Skeletal muscle satellite cell (primary cell): ENCODE measurements around the gene FHDC1.

Experiments
- H3K27me3 ChIP-seq: 2 replicates; pipeline ENCODE4 v1.7.0; 2013; ENCODE audit warnings: low read length; ENCODE audit not compliant: control insufficient read depth, insufficient read depth
- H3K36me3 ChIP-seq: 2 replicates; pipeline ENCODE4 v1.7.0; 2013; ENCODE audit warnings: mild to moderate bottlenecking, control low read depth, low read length; ENCODE audit not compliant: insufficient read depth
- H3K4me1 ChIP-seq: 2 replicates; pipeline ENCODE4 v1.7.0; 2013; ENCODE audit warnings: low read length; ENCODE audit not compliant: control insufficient read depth, insufficient read depth
- H3K4me2 ChIP-seq: 2 replicates; pipeline ENCODE4 v1.7.0; 2013; ENCODE audit warnings: mild to moderate bottlenecking, low read length
- H3K4me3 ChIP-seq: 2 replicates; pipeline ENCODE4 v1.7.0; 2013; ENCODE audit warnings: low read length
- H3K9ac ChIP-seq: 2 replicates; pipeline ENCODE4 v1.7.0; 2013; ENCODE audit warnings: mild to moderate bottlenecking, low read depth, low read length, moderate library complexity
- H3K9me3 ChIP-seq: replicated peaks from 2 replicates; pipeline ENCODE4 v1.7.0; 2013; ENCODE audit warnings: mild to moderate bottlenecking, control low read depth, low read length

Gene FHDC1

GRCh38 chr4:152973629-152974467 lies 37.7 kb downstream of the FHDC1 start:
- H3K9me3 ChIP-seq, result no peaks in the 10 kb centered on the region
- H3K27me3 ChIP-seq, result peaks cover 7% of the 10 kb centered on the region
- no peak overlapping the region for H3K4me3 ChIP-seq
- no peaks in the 10 kb centered on the region for H3K36me3 ChIP-seq
- no peak overlapping the region for H3K9ac ChIP-seq
- no peak overlapping the region for H3K4me2 ChIP-seq
- H3K4me1 ChIP-seq, result peaks cover 7% of the 10 kb centered on the region

GRCh38 chr4:152974468-152975379 lies 38.6 kb downstream of the FHDC1 start:
- H3K4me3 ChIP-seq, result no peak overlapping the region
- no peak overlapping the region for H3K4me2 ChIP-seq
- H3K27me3 ChIP-seq, result peaks cover 7% of the 10 kb centered on the region
- H3K36me3 ChIP-seq, result no peaks in the 10 kb centered on the region
- H3K9ac ChIP-seq, result no peak overlapping the region
- H3K9me3 ChIP-seq, result no peaks in the 10 kb centered on the region
- H3K4me1 ChIP-seq, result peaks cover 7% of the 10 kb centered on the region

- H3K9ac ChIP-seq, result no peak overlapping the region
- H3K27me3 ChIP-seq, result peaks cover 7% of the 10 kb centered on the region
- H3K4me3 ChIP-seq, result no peak overlapping the region
- no peak overlapping the region for H3K4me2 ChIP-seq
- no peaks in the 10 kb centered on the region for H3K36me3 ChIP-seq
- peaks cover 7% of the 10 kb centered on the region for H3K4me1 ChIP-seq
- no peaks in the 10 kb centered on the region for H3K9me3 ChIP-seq
Measured at GRCh38 chr4:152975380-152976211, 39.5 kb downstream of the FHDC1 start.

GRCh38 chr4:152976212-152976761 lies 40.2 kb downstream of the FHDC1 start:
- Histone ChIP-seq H3K4me1 (peaks cover 7% of the 10 kb centered on the region), H3K9ac (no peak overlapping the region), H3K27me3 (peaks cover 7% of the 10 kb centered on the region), H3K4me2 (no peak overlapping the region), H3K4me3 (no peak overlapping the region), H3K9me3 (no peaks in the 10 kb centered on the region), H3K36me3 (no peaks in the 10 kb centered on the region)

GRCh38 chr4:152979731-152980330 lies 43.7 kb downstream of the FHDC1 start:
- Histone ChIP-seq H3K27me3 (peaks cover 11% of the 10 kb centered on the region), H3K36me3 (no peaks in the 10 kb centered on the region), H3K9ac (no peak overlapping the region), H3K4me1 (no peaks in the 10 kb centered on the region), H3K4me3 (no peak overlapping the region), H3K9me3 (no peaks in the 10 kb centered on the region), H3K4me2 (no peak overlapping the region)

- Histone ChIP-seq H3K4me2 (no peak overlapping the region), H3K9ac (no peak overlapping the region), H3K9me3 (no peaks in the 10 kb centered on the region), H3K36me3 (no peaks in the 10 kb centered on the region), H3K27me3 (peaks cover 14% of the 10 kb centered on the region), H3K4me1 (no peaks in the 10 kb centered on the region), H3K4me3 (no peak overlapping the region)
Measured at GRCh38 chr4:152981278-152981677, 45.2 kb downstream of the FHDC1 start.

- Histone ChIP-seq H3K4me2 (no peak overlapping the region), H3K9me3 (no peaks in the 10 kb centered on the region), H3K4me1 (no peaks in the 10 kb centered on the region), H3K36me3 (no peaks in the 10 kb centered on the region), H3K4me3 (no peak overlapping the region), H3K27me3 (peaks cover 17% of the 10 kb centered on the region), H3K9ac (no peak overlapping the region)
Measured at GRCh38 chr4:152981842-152982241, 45.7 kb downstream of the FHDC1 start.

- Histone ChIP-seq H3K4me1 (no peaks in the 10 kb centered on the region), H3K4me2 (no peak overlapping the region), H3K4me3 (no peak overlapping the region), H3K9ac (no peak overlapping the region), H3K36me3 (no peaks in the 10 kb centered on the region), H3K27me3 (peaks cover 15% of the 10 kb centered on the region), H3K9me3 (no peaks in the 10 kb centered on the region)
Measured at GRCh38 chr4:152983221-152983620, 47.1 kb downstream of the FHDC1 start.

- no peak overlapping the region for H3K4me3 ChIP-seq
- H3K27me3 ChIP-seq, result peaks cover 16% of the 10 kb centered on the region
- no peaks in the 10 kb centered on the region for H3K9me3 ChIP-seq
- H3K9ac ChIP-seq, result no peak overlapping the region
- H3K4me1 ChIP-seq, result no peaks in the 10 kb centered on the region
- H3K4me2 ChIP-seq, result no peak overlapping the region
- H3K36me3 ChIP-seq, result no peaks in the 10 kb centered on the region
Measured at GRCh38 chr4:152983774-152984411, 47.8 kb downstream of the FHDC1 start.

- Histone ChIP-seq H3K9me3 (no peaks in the 10 kb centered on the region), H3K4me2 (no peak overlapping the region), H3K4me3 (no peak overlapping the region), H3K27me3 (peaks cover 13% of the 10 kb centered on the region), H3K4me1 (no peaks in the 10 kb centered on the region), H3K9ac (no peak overlapping the region), H3K36me3 (no peaks in the 10 kb centered on the region)
Measured at GRCh38 chr4:152988721-152989553, 52.8 kb downstream of the FHDC1 start.
